ENCODE data around the gene SDK1. TPM values are rescaled to one million over a fixed set of nuclear protein-coding genes. Genes with fewer than 3 reads are reported as not detected.

Gene SDK1
- polyA plus RNA-seq, 2 of the 4 experiments (the other 2 are of a cell fraction) = 0.12 to 0.28 TPM

GRCh38 chr7:4048336-4048735 lies 747.3 kb downstream of the SDK1 start:
- H3K27ac ChIP-seq = no peak overlapping the region
- WGBS (ENCODE audit: missing lambda C conversion rate) = 33% methylated on average over 4 of the region's 14 CpGs
- no peaks in the 10 kb centered on the region for H3K9me3 ChIP-seq
- no peak overlapping the region for H3K4me2 ChIP-seq
- H3K4me3 ChIP-seq = no peak overlapping the region
- H3K4me1 ChIP-seq = no peaks in the 10 kb centered on the region
- ChIA-PET POLR2A (no interaction called here), CTCF (interaction anchor here (0.6 to 0.9 kb wide), 2 partner anchors 20 to 80 kb away, joined by 3 read pairs; no protein-coding TSS in a partner anchor)
- TF ChIP-seq, protein P1, sequence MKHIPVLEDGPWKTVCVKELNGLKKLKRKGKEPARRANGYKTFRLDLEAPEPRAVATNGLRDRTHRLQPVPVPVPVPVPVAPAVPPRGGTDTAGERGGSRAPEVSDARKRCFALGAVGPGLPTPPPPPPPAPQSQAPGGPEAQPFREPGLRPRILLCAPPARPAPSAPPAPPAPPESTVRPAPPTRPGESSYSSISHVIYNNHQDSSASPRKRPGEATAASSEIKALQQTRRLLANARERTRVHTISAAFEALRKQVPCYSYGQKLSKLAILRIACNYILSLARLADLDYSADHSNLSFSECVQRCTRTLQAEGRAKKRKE (CRISPR knock-in tag; IDR thresholded peaks at IDR 0.05; ENCODE audit: low read depth) = no peak
- TF ChIP-seq ELK1 (IDR thresholded peaks at IDR 0.05; ENCODE audit: low read depth, low read length) (no peak), CTCF (IDR thresholded peaks at IDR 0.05) (no peak), ZFP36 (IDR thresholded peaks at IDR 0.05; ENCODE audit: borderline replicate concordance, partially characterized antibody) (no peak), ZSCAN20 (CRISPR knock-in tag; IDR thresholded peaks at IDR 0.05) (no peak), RCOR1 (IDR thresholded peaks at IDR 0.05; ENCODE audit: low read depth, low read length) (no peak), ZC3H11A (IDR thresholded peaks at IDR 0.05) (no peak), NPAS2 (CRISPR knock-in tag; IDR thresholded peaks at IDR 0.05; ENCODE audit: borderline replicate concordance) (no peak), MYC (IDR thresholded peaks at IDR 0.05; ENCODE audit: borderline replicate concordance, low read length) (no peak), EHF (CRISPR knock-in tag; IDR thresholded peaks at IDR 0.05) (no peak), HOXA7 (CRISPR knock-in tag; IDR thresholded peaks at IDR 0.05) (no peak)
- no peak for DNase-seq (ENCODE audit: low read depth in 1 of 2, low spot score in 1 of 2)
- no peak for FAIRE-seq
- ATAC-seq = no peak

DNA sequence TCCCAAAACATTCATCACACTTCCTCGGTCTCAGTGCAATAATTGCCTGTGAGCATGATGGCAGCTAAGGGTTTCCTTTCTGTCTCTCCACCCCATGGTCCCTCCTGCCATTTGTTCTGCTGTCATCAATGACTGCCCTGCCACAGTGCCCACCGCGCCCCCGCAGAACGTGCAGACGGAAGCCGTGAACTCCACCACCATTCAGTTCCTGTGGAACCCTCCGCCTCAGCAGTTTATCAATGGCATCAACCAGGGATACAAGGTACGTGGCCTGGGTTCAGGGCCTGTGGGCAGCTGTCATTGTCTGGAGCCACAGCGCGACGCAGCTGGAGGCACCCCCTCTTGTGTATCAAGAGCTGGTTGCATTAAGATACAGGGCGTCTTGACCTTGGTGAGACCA lies 748.1 kb downstream of the SDK1 start:
- WGBS (ENCODE audit: missing lambda C conversion rate) = 60% methylated on average over 13 of the region's 13 CpGs
- no peak for TF ChIP-seq RCOR1 (IDR thresholded peaks at IDR 0.05; ENCODE audit: low read depth, low read length)
- no peak for TF ChIP-seq CHD2 (IDR thresholded peaks at IDR 0.05; ENCODE audit: low read length, partially characterized antibody)
- no peak for TF ChIP-seq SREBF2 (IDR thresholded peaks at IDR 0.05)
- FAIRE-seq = no peak
- no peak for DNase-seq (ENCODE audit: low read depth in 1 of 2, low spot score in 1 of 2)
- CTCF ChIA-PET = interaction anchor here (0.6 to 1.0 kb wide), 3 partner anchors 19 to 79 kb away, joined by 3 read pairs; no protein-coding TSS in a partner anchor
- H3K4me1 ChIP-seq = no peaks in the 10 kb centered on the region
- no peaks in the 10 kb centered on the region for H3K9me3 ChIP-seq
- no peak overlapping the region for H3K27ac ChIP-seq
- POLR2A ChIA-PET = no interaction called here
- no peak overlapping the region for H3K4me2 ChIP-seq
- no peak for ATAC-seq
- no peak overlapping the region for H3K4me3 ChIP-seq

GRCh38 chr7:4050126-4050660 lies 749.1 kb downstream of the SDK1 start:
- ChIA-PET POLR2A (no interaction called here), CTCF (interaction anchor here (0.6 to 1.0 kb wide), 2 partner anchors 20 to 796 kb away, joined by 3 to 4 read pairs; no protein-coding TSS in a partner anchor)
- no peak overlapping the region for H3K27ac ChIP-seq
- no peaks in the 10 kb centered on the region for H3K9me3 ChIP-seq
- no peak for ATAC-seq
- WGBS (ENCODE audit: missing lambda C conversion rate) = 29% methylated on average over 11 of the region's 11 CpGs
- H3K4me1 ChIP-seq = no peaks in the 10 kb centered on the region
- TF ChIP-seq BHLHE40 (IDR thresholded peaks at IDR 0.05; ENCODE audit: low read depth, low read length) (no peak), FOXS1 (CRISPR knock-in tag; IDR thresholded peaks at IDR 0.05) (no peak)
- TF ChIP-seq, protein P1 (CRISPR knock-in tag; IDR thresholded peaks at IDR 0.05; ENCODE audit: low read depth) = no peak
- no peak overlapping the region for H3K4me3 ChIP-seq
- FAIRE-seq = peak; percentile 49
- DNase-seq (ENCODE audit: low read depth in 1 of 2, low spot score in 1 of 2) = no peak
- H3K4me2 ChIP-seq = no peak overlapping the region

Data from A549 (cell line).